ENCODE measurements around the gene IFI44L. TPM values are rescaled to one million over a fixed set of nuclear protein-coding genes. Genes with fewer than 3 reads are reported as not detected.

IFI44L gene
- total RNA-seq (2022) (not detected in 2 replicates), Bru-seq, nascent RNA (percentile 6 among the genes with signal in this experiment), BruChase-seq, experiment 1, labeled RNA remaining after a 2-hour chase (percentile 3 among the genes with signal in this experiment), BruChase-seq, experiment 2, labeled RNA remaining after a 6-hour chase (percentile 7 among the genes with signal in this experiment)
- long read RNA-seq = 0 reads

- BruUV-seq (replicated peaks) = no TSS peak
- Mint-ChIP-seq H3K9me3 (ENCODE audit: unreplicated experiment) (no peaks in the 10 kb centered on the region), H3K27ac (ENCODE audit: unreplicated experiment) (no peak within 1 kb of the TSS), H3K36me3 (ENCODE audit: insufficient read depth, unreplicated experiment) (no peaks in the 10 kb centered on the region), H3K4me1 (ENCODE audit: low read depth, unreplicated experiment) (no peaks in the 10 kb centered on the region), H3K27me3 (ENCODE audit: insufficient read depth, unreplicated experiment) (peaks cover 3% of the 10 kb centered on the region), H3K4me3 (ENCODE audit: unreplicated experiment) (no peak within 1 kb of the TSS)
- intact Hi-C loops (cut with micrococcal nuclease; ENCODE audit: unreplicated experiment) = no loop called here
- TF ChIP-seq, protein P1, sequence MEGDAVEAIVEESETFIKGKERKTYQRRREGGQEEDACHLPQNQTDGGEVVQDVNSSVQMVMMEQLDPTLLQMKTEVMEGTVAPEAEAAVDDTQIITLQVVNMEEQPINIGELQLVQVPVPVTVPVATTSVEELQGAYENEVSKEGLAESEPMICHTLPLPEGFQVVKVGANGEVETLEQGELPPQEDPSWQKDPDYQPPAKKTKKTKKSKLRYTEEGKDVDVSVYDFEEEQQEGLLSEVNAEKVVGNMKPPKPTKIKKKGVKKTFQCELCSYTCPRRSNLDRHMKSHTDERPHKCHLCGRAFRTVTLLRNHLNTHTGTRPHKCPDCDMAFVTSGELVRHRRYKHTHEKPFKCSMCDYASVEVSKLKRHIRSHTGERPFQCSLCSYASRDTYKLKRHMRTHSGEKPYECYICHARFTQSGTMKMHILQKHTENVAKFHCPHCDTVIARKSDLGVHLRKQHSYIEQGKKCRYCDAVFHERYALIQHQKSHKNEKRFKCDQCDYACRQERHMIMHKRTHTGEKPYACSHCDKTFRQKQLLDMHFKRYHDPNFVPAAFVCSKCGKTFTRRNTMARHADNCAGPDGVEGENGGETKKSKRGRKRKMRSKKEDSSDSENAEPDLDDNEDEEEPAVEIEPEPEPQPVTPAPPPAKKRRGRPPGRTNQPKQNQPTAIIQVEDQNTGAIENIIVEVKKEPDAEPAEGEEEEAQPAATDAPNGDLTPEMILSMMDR (IDR thresholded peaks at IDR 0.05; ENCODE audit: insufficient read depth in 1 of 2, low read depth in 1 of 2, low read length in 1 of 2, severe bottlenecking in 1 of 2, unreplicated experiment in 1 of 2) = no peak
- Histone ChIP-seq H3K9me3 (no peaks in the 10 kb centered on the region), H3K4me1 (no peaks in the 10 kb centered on the region), H3K27me3 (replicated peaks; ENCODE audit: control insufficient read depth, insufficient read depth, low read length) (no peaks in the 10 kb centered on the region), H3K36me3 (ENCODE audit: control insufficient read depth, insufficient read depth, low read length) (no peaks in the 10 kb centered on the region), H3K4me3 (ENCODE audit: low read depth, low read length) (no peak within 1 kb of the TSS)
- DNase-seq = no peak
- ChIA-PET CTCF (no interaction called here), POLR2A (no interaction called here)
Observed at GRCh38 chr1:78619803-78620579, at the start of gene IFI44L. IFI44L (plus strand) TSS chr1:78620448; CDS start chr1:78627916, 7,468 bp downstream.

- H3K27ac Mint-ChIP-seq (ENCODE audit: unreplicated experiment) = no peak overlapping the region
- Histone ChIP-seq H3K4me1 (no peaks in the 10 kb centered on the region), H3K4me3 (ENCODE audit: low read depth, low read length) (no peak overlapping the region), H3K27me3 (replicated peaks; ENCODE audit: control insufficient read depth, insufficient read depth, low read length) (no peaks in the 10 kb centered on the region), H3K36me3 (ENCODE audit: control insufficient read depth, insufficient read depth, low read length) (no peaks in the 10 kb centered on the region), H3K9me3 (no peaks in the 10 kb centered on the region)
- ChIA-PET CTCF (no interaction called here), POLR2A (no interaction called here)
- TF ChIP-seq, protein P1 (IDR thresholded peaks at IDR 0.05; ENCODE audit: insufficient read depth in 1 of 2, low read depth in 1 of 2, low read length in 1 of 2, severe bottlenecking in 1 of 2, unreplicated experiment in 1 of 2) = no peak
- H3K27me3 Mint-ChIP-seq (ENCODE audit: insufficient read depth, unreplicated experiment) = no peaks in the 10 kb centered on the region
- no peaks in the 10 kb centered on the region for H3K4me1 Mint-ChIP-seq (ENCODE audit: low read depth, unreplicated experiment)
- intact Hi-C loops (cut with micrococcal nuclease; ENCODE audit: unreplicated experiment) = no loop called here
- no peaks in the 10 kb centered on the region for H3K9me3 Mint-ChIP-seq (ENCODE audit: unreplicated experiment)
- H3K36me3 Mint-ChIP-seq (ENCODE audit: insufficient read depth, unreplicated experiment) = no peaks in the 10 kb centered on the region
- no peak for DNase-seq
- no peak overlapping the region for H3K4me3 Mint-ChIP-seq (ENCODE audit: unreplicated experiment)
- no TSS peak for BruUV-seq (replicated peaks)
Observed at GRCh38 chr1:78570539-78570938, 49.7 kb upstream of the IFI44L start.

DNA sequence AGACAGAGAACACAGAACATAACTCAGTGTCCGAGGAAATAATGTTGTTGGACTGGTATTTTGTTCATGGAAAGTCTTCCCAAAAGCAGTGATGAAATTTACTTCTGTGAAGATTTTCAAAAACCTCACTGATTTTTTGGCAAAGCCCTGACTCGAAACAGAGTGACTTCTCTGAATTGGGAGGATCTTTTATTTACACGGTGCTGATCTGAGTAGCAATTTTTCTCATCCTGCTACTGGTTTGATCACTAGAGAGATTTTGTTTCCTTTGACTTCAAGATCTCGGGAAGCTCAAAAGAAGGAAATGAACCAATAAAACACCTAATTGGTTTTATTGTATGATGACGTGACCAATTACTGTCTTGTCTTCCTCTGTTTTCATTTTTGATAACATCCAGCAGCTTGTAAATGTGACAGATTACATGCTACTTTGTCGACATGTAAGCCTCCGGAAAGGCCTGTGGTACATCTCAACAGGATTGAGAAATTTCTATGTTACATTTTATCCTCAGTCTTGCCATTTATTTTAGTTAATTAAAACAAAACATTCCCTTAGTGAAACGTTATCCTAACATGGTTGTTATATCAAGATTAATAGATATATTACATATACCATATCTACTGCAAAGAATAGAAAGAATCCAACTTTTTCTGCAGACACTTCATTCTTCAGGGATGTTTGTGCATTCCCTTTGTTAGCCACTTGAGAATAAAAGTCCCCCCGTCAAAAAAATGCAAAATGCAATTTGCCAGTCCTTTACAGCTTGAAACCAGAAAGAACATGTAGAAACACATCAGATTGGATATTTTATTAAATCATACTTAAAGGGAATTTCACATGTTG lies 42.8 kb upstream of the IFI44L start:
- H3K9me3 ChIP-seq = no peaks in the 10 kb centered on the region
- no peaks in the 10 kb centered on the region for H3K4me1 Mint-ChIP-seq (ENCODE audit: low read depth, unreplicated experiment)
- H3K36me3 Mint-ChIP-seq (ENCODE audit: insufficient read depth, unreplicated experiment) = no peaks in the 10 kb centered on the region

More for the DNA sequence above, 42.8 kb upstream of the IFI44L start:
- POLR2A ChIA-PET = no interaction called here
- DNase-seq = no peak
- no peaks in the 10 kb centered on the region for H3K27me3 Mint-ChIP-seq (ENCODE audit: insufficient read depth, unreplicated experiment)
- H3K4me1 ChIP-seq = no peaks in the 10 kb centered on the region
- no peak overlapping the region for H3K4me3 ChIP-seq (ENCODE audit: low read depth, low read length)
- CTCF ChIA-PET = no interaction called here
- H3K9me3 Mint-ChIP-seq (ENCODE audit: unreplicated experiment) = no peaks in the 10 kb centered on the region
- intact Hi-C loops (cut with micrococcal nuclease; ENCODE audit: unreplicated experiment) = no loop called here
- no TSS peak for BruUV-seq (replicated peaks)
- no peak overlapping the region for H3K27ac Mint-ChIP-seq (ENCODE audit: unreplicated experiment)
- H3K4me3 Mint-ChIP-seq (ENCODE audit: unreplicated experiment) = no peak overlapping the region
- no peaks in the 10 kb centered on the region for H3K27me3 ChIP-seq (replicated peaks; ENCODE audit: control insufficient read depth, insufficient read depth, low read length)
- H3K36me3 ChIP-seq (ENCODE audit: control insufficient read depth, insufficient read depth, low read length) = no peaks in the 10 kb centered on the region
- TF ChIP-seq, protein P1 (IDR thresholded peaks at IDR 0.05; ENCODE audit: insufficient read depth in 1 of 2, low read depth in 1 of 2, low read length in 1 of 2, severe bottlenecking in 1 of 2, unreplicated experiment in 1 of 2) = no peak

Measured in Caco-2 (cell line).